ENCODE measurements around the gene RBM4B.

DNA sequence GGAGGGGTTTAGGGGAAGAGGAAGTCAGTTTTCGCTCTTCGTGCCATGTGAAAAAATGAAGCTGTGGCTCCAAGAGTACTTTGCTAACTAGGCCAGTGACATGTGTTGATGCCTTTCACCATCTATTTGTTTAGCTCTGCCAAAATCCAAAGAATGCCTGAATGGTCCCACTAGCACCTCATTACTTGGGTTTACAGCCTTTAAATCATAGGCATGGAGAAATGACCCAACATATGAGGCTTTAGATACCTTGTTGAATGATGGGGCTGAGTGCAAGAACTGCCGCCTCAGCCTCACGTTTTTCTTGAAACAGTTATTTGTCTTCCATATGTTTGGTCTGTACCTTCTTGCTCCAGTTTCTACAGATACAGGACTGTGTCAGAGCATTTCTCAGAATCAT, 30.9 kb downstream of the RBM4B start:
- TF ChIP-seq, protein P1, sequence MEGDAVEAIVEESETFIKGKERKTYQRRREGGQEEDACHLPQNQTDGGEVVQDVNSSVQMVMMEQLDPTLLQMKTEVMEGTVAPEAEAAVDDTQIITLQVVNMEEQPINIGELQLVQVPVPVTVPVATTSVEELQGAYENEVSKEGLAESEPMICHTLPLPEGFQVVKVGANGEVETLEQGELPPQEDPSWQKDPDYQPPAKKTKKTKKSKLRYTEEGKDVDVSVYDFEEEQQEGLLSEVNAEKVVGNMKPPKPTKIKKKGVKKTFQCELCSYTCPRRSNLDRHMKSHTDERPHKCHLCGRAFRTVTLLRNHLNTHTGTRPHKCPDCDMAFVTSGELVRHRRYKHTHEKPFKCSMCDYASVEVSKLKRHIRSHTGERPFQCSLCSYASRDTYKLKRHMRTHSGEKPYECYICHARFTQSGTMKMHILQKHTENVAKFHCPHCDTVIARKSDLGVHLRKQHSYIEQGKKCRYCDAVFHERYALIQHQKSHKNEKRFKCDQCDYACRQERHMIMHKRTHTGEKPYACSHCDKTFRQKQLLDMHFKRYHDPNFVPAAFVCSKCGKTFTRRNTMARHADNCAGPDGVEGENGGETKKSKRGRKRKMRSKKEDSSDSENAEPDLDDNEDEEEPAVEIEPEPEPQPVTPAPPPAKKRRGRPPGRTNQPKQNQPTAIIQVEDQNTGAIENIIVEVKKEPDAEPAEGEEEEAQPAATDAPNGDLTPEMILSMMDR (conservative IDR thresholded peaks at IDR 0.05; ENCODE audit: low read length): no peak
- no peak for TF ChIP-seq EZH2phosphoT487 (IDR thresholded peaks at IDR 0.05; ENCODE audit: borderline replicate concordance, low read depth, low read length)

Measured in OCI-LY7 (cell line).